ENCODE results near the gene FAM78A. TPM values are rescaled to one million over a fixed set of nuclear protein-coding genes. Genes with fewer than 3 reads are reported as not detected.

FAM78A gene
- total RNA-seq, 4 donors from 2014 or later = 1.7 to 4.0 (median 3.3) TPM

GRCh38 chr9:131233556-131233955 is 42.8 kb downstream of the FAM78A start:
- no peaks in the 10 kb centered on the region for H3K9me3 ChIP-seq
- H3K4me1 ChIP-seq = peaks cover 8 to 16% (median 12%) of the 10 kb centered on the region in 4 donors
- no peak for TF ChIP-seq CTCF (IDR thresholded peaks at IDR 0.05)
- TF ChIP-seq EP300 (IDR thresholded peaks at IDR 0.05) = no peak
- TF ChIP-seq POLR2AphosphoS5 (IDR thresholded peaks at IDR 0.05) = no peak
- TF ChIP-seq POLR2A (IDR thresholded peaks at IDR 0.05; ENCODE audit: low read depth) = no peak
- intact Hi-C loops (cut with DNase I) = no loop called here
- WGBS = 90% methylated on average over 11 of the region's 11 CpGs
- H3K4me3 ChIP-seq = no peak overlapping the region
- no peak for DNase-seq (ENCODE audit: extremely low spot score)
- H3K27ac ChIP-seq (replicated peaks in 1 of 4) = no peak overlapping the region
- peaks cover 43 to 74% (median 64%) of the 10 kb centered on the region in 4 donors for H3K36me3 ChIP-seq
- H3K27me3 ChIP-seq = no peaks in the 10 kb centered on the region

GRCh38 chr9:131228988-131229387 is 47.3 kb downstream of the FAM78A start:
- whole genome bisulfite sequencing = 79% methylated on average over 8 of the region's 8 CpGs
- DNase-seq (ENCODE audit: extremely low spot score) = no peak
- H3K27ac ChIP-seq (replicated peaks in 1 of 4) = no peak overlapping the region
- H3K36me3 ChIP-seq = peaks cover 39 to 70% (median 64%) of the 10 kb centered on the region in 4 donors
- H3K9me3 ChIP-seq = no peaks in the 10 kb centered on the region
- peak overlapping the region in 1 of 4 donors; percentile 34 for H3K4me3 ChIP-seq
- peaks cover 8 to 17% (median 10%) of the 10 kb centered on the region in 4 donors for H3K4me1 ChIP-seq
- intact Hi-C loops (cut with DNase I) = no loop called here
- no peak for TF ChIP-seq EP300 (IDR thresholded peaks at IDR 0.05)
- TF ChIP-seq POLR2AphosphoS5 (IDR thresholded peaks at IDR 0.05) = no peak
- no peak for TF ChIP-seq POLR2A (IDR thresholded peaks at IDR 0.05; ENCODE audit: low read depth)
- no peak for TF ChIP-seq CTCF (IDR thresholded peaks at IDR 0.05)
- no peaks in the 10 kb centered on the region for H3K27me3 ChIP-seq

- TF ChIP-seq CTCF (IDR thresholded peaks at IDR 0.05) = no peak
- TF ChIP-seq POLR2A (IDR thresholded peaks at IDR 0.05; ENCODE audit: low read depth) = no peak
- no peak for TF ChIP-seq POLR2AphosphoS5 (IDR thresholded peaks at IDR 0.05)
- Histone ChIP-seq H3K4me1 (peaks cover 8 to 17% (median 10%) of the 10 kb centered on the region in 4 donors), H3K4me3 (peak overlapping the region; percentile 22 to 34 (median 26)), H3K27ac (replicated peaks in 1 of 4) (no peak overlapping the region), H3K36me3 (peaks cover 30 to 61% (median 57%) of the 10 kb centered on the region in 4 donors), H3K27me3 (no peaks in the 10 kb centered on the region), H3K9me3 (no peaks in the 10 kb centered on the region)
- no peak for DNase-seq (ENCODE audit: extremely low spot score)
- WGBS = 79% methylated on average over 8 of the region's 9 CpGs
- intact Hi-C loops (cut with DNase I) = no loop called here
These were observed 48.3 kb downstream of the FAM78A start for GRCh38 chr9:131227959-131228460.

DNA sequence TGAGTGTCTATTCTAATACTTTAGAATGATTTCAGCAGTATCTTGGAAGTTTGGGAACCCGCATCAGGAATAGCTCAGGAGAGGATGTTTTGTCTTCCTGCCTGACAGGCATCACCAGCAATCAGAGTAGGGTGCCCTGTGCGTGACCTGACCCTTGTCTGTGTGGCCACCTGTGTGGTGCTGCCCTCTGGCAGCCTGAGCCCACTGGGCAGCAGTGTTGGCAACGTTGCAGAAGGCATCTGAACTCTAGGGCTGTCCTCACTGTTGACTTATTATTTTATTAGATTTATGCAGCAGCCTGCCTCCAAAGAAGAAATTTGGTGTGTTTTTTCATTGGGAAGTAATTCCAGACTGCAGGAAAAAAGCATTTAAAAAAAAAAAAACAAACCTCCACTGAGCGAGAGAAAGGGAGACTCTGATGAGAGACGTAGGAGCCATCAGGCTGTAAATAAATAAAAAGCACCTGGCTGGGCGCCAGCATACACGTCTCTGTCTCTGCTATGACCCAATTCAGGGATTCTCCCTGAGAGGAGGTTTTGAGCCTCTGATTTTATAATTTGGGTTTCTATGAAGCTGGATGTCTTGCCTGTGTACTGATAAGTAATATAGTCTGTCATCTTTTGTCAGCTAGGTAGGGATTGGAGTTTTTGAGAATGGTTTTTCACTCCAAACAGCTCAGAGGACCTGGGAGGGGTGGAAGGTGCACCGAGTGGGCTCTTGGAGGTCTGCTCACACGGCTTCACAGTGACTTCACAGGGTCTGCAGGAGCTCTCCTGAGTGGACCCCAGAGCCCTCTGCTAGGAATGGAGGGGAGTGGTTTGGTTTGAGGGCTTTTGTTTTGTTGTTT is 49.0 kb downstream of the FAM78A start:
- Histone ChIP-seq H3K9me3 (no peaks in the 10 kb centered on the region), H3K36me3 (peaks cover 25 to 61% (median 55%) of the 10 kb centered on the region in 4 donors), H3K27me3 (no peaks in the 10 kb centered on the region), H3K4me3 (peak overlapping the region in 1 of 4 donors; percentile 22), H3K4me1 (peaks cover 8 to 17% (median 10%) of the 10 kb centered on the region in 4 donors), H3K27ac (replicated peaks in 1 of 4) (no peak overlapping the region)
- TF ChIP-seq POLR2AphosphoS5 (IDR thresholded peaks at IDR 0.05) (no peak), EP300 (IDR thresholded peaks at IDR 0.05) (no peak)
- intact Hi-C loops (cut with DNase I) = no loop called here
- 53% methylated on average over 8 of the region's 9 CpGs for WGBS
- DNase-seq (ENCODE audit: extremely low spot score) = no peak

GRCh38 chr9:131226226-131226625 is 50.1 kb downstream of the FAM78A start:
- Histone ChIP-seq H3K4me1 (peaks cover 8 to 17% (median 10%) of the 10 kb centered on the region in 4 donors), H3K9me3 (no peaks in the 10 kb centered on the region), H3K36me3 (peaks cover 19 to 53% (median 48%) of the 10 kb centered on the region in 4 donors), H3K27me3 (no peaks in the 10 kb centered on the region), H3K27ac (replicated peaks in 1 of 4) (no peak overlapping the region), H3K4me3 (no peak overlapping the region)
- intact Hi-C loops (cut with DNase I) = no loop called here
- 88% methylated on average over 3 of the region's 3 CpGs for WGBS
- DNase-seq (ENCODE audit: extremely low spot score) = no peak
- no peak for TF ChIP-seq EP300 (IDR thresholded peaks at IDR 0.05)

All from esophagus muscularis mucosa (tissue), 4 donors.